A549 (cell line): ENCODE data around the gene HEXD. TPM values are rescaled to one million over a fixed set of nuclear protein-coding genes. Genes with fewer than 3 reads are reported as not detected.
A peak's percentile ranks its signal among the peaks of the same experiment; 100 is the strongest.

Experiments
- ATAC-seq, 2 experiments: fragments of 200-7000 bp in 1 of 2; fragments of >200 bp in 1 of 2; cut with Nextera tagmentation in 1 of 2; cut with Tn5 transposase in 1 of 2; 3 replicates each; pipeline versions ENCODE4 v1.8.0 to v1.9.1; 2018 to 2020; ENCODE audit warnings: mild to moderate bottlenecking in 1 of 2, moderate library complexity in 1 of 2
- CTCF ChIA-PET: fragments of 300-600 bp; sonication (Branson Sonifier 250); formaldehyde crosslinking; extraction: SDS; loops from one replicate; lab custom pipeline; 2021; ENCODE audit warnings: antibody characterized with exemption, inconsistent platforms; lab: Yijun Ruan, JAX
- POLR2A ChIA-PET: fragments of 350-600 bp; formaldehyde crosslinking; extraction: SDS; loops from one replicate; lab custom pipeline; 2021; ENCODE audit warnings: antibody characterized with exemption, inconsistent platforms; lab: Yijun Ruan, JAX
- DNase-seq, 2 experiments: peaks; one replicate each; pipeline versions ENCODE4 v3.0.0 to v3.0.0-alpha.2; 2011 to 2016; ENCODE audit warnings: low read depth in 1 of 2, low spot score in 1 of 2
- FAIRE-seq: peaks from 2 replicates; lab custom pipeline; 2011; peaks lifted over from hg19 to GRCh38; lab: Jason Lieb, UNC
- H3K27ac ChIP-seq, 2 experiments: fragments of >200 bp; sonication (Bioruptor Twin); formaldehyde crosslinking; 3 replicates each; pipeline ENCODE4 v1.5.1; 2016 to 2017
- H3K4me1 ChIP-seq: fragments of >200 bp; sonication (Bioruptor Twin); formaldehyde crosslinking; 3 replicates; pipeline ENCODE4 v1.6.1; 2016
- H3K4me2 ChIP-seq: fragments of >200 bp; sonication (Bioruptor Twin); formaldehyde crosslinking; 3 replicates; pipeline ENCODE4 v1.6.1; 2016
- H3K4me3 ChIP-seq: fragments of >200 bp; sonication (Bioruptor Twin); formaldehyde crosslinking; 3 replicates; pipeline ENCODE4 v1.5.1; 2016
- H3K9me3 ChIP-seq: fragments of >200 bp; sonication (Bioruptor Twin); formaldehyde crosslinking; 3 replicates; pipeline ENCODE4 v1.6.1; 2016
- BHLHE40 ChIP-seq: IDR thresholded peaks from 2 replicates; pipeline ENCODE4 v1.6.1; 2012; ENCODE audit warnings: low read depth, low read length, inconsistent platforms
- CEBPB ChIP-seq, 2 experiments: fragments of >200 bp in 1 of 2; sonication (Bioruptor Twin) in 1 of 2; formaldehyde crosslinking in 1 of 2; IDR thresholded peaks; 2 replicates each; pipeline ENCODE4 v1.6.1; 2012 to 2016
- CHD2 ChIP-seq: fragments of 150-350 bp; IDR thresholded peaks from 2 replicates; pipeline ENCODE4 v1.6.1; 2014; ENCODE audit warnings: low read length; ENCODE audit not compliant: partially characterized antibody
- CHD4 ChIP-seq: fragments of 200-600 bp; sonication (generic); IDR thresholded peaks from 2 replicates; pipeline ENCODE4 v1.6.1; 2016; ENCODE audit warnings: antibody characterized with exemption, mild to moderate bottlenecking, borderline replicate concordance
- E2F6 ChIP-seq: IDR thresholded peaks from 2 replicates; pipeline ENCODE4 v1.6.1; 2012; ENCODE audit warnings: low read depth, borderline replicate concordance
- EHMT2 ChIP-seq: fragments of 200-600 bp; sonication (generic); IDR thresholded peaks from 2 replicates; pipeline ENCODE4 v1.6.1; 2016; ENCODE audit warnings: antibody characterized with exemption, low read depth, mild to moderate bottlenecking, moderate library complexity
- EP300 ChIP-seq, 2 experiments: fragments of >200 bp; sonication (Bioruptor Twin); formaldehyde crosslinking; IDR thresholded peaks; 2 replicates in 1 of 2; 3 replicates in 1 of 2; pipeline ENCODE4 v1.6.1; 2016 to 2017
- FOSL2 ChIP-seq, 2 experiments: fragments of 450-650 bp in 1 of 2; fragments of >200 bp in 1 of 2; sonication (Bioruptor Twin) in 1 of 2; formaldehyde crosslinking; IDR thresholded peaks; 2 replicates each; pipeline versions ENCODE4 v1.5.0 to v1.6.1; 2016 to 2020; ENCODE audit warnings: mild to moderate bottlenecking in 1 of 2, moderate library complexity in 1 of 2
- HEYL ChIP-seq: fragments of 250-450 bp; sonication (Bioruptor Pico); IDR thresholded peaks from 2 replicates; pipeline ENCODE4 v1.8.0; 2021; ENCODE audit warnings: mild to moderate bottlenecking, moderate library complexity
- HOXB13 ChIP-seq: fragments of 250-450 bp; sonication (Bioruptor Pico); IDR thresholded peaks from 2 replicates; pipeline ENCODE4 v1.5.0; 2020; ENCODE audit warnings: low read depth, mild to moderate bottlenecking, moderate library complexity
- HOXB5 ChIP-seq: fragments of 250-450 bp; sonication (Bioruptor Pico); IDR thresholded peaks from 2 replicates; pipeline ENCODE4 v1.5.0; 2020; ENCODE audit warnings: mild to moderate bottlenecking, moderate library complexity
- JUN ChIP-seq, 2 experiments: fragments of >200 bp; sonication (Bioruptor Twin); formaldehyde crosslinking; IDR thresholded peaks; 2 replicates in 1 of 2; 3 replicates in 1 of 2; pipeline ENCODE4 v1.6.1; 2016 to 2017
- KDM5A ChIP-seq: fragments of 200-600 bp; sonication (generic); IDR thresholded peaks from 2 replicates; pipeline ENCODE4 v1.6.1; 2016; ENCODE audit warnings: antibody characterized with exemption, mild to moderate bottlenecking
- MAFK ChIP-seq: fragments of 450-650 bp; IDR thresholded peaks from 2 replicates; pipeline ENCODE4 v1.6.1; 2014; ENCODE audit not compliant: partially characterized antibody
- MAZ ChIP-seq: fragments of 150-350 bp; IDR thresholded peaks from 2 replicates; pipeline ENCODE4 v1.6.1; 2014; ENCODE audit warnings: antibody characterized with exemption, low read depth, low read length, borderline replicate concordance
- MYC ChIP-seq: IDR thresholded peaks from 2 replicates; pipeline ENCODE4 v1.6.1; 2012; ENCODE audit warnings: mild to moderate bottlenecking, inconsistent platforms, low read length, improper control_type of control experiment, borderline replicate concordance
- NFE2L2 ChIP-seq: fragments of 150-350 bp; conservative IDR thresholded peaks from 2 replicates; pipeline ENCODE4 v1.6.1; 2014; ENCODE audit warnings: low read length
- NPAS2 ChIP-seq: fragments of 250-450 bp; sonication (Bioruptor Pico); IDR thresholded peaks from 2 replicates; pipeline ENCODE4 v1.8.0; 2022; ENCODE audit warnings: mild to moderate bottlenecking, moderate library complexity, borderline replicate concordance
- NR3C1 ChIP-seq: fragments of >200 bp; sonication (Bioruptor Twin); formaldehyde crosslinking; IDR thresholded peaks from 3 replicates; pipeline ENCODE4 v1.6.1; 2017
- POLR2AphosphoS2 ChIP-seq: conservative IDR thresholded peaks from 2 replicates; pipeline ENCODE4 v1.6.1; 2012; ENCODE audit warnings: low read length, improper control_type of control experiment, inconsistent platforms
- RAD21 ChIP-seq, 2 experiments: fragments of >200 bp in 1 of 2; sonication (Bioruptor Twin) in 1 of 2; formaldehyde crosslinking in 1 of 2; IDR thresholded peaks in 1 of 2; conservative IDR thresholded peaks in 1 of 2; 2 replicates in 1 of 2; 3 replicates in 1 of 2; pipeline ENCODE4 v1.6.1; 2012 to 2018; ENCODE audit warnings: inconsistent platforms in 1 of 2
- RARB ChIP-seq: fragments of 250-450 bp; sonication (Bioruptor Pico); IDR thresholded peaks from 2 replicates; pipeline ENCODE4 v1.8.0; 2021; ENCODE audit warnings: mild to moderate bottlenecking, moderate library complexity
- RNF2 ChIP-seq: fragments of 200-600 bp; sonication (generic); IDR thresholded peaks from 2 replicates; pipeline ENCODE4 v1.6.1; 2016; ENCODE audit warnings: low read depth, mild to moderate bottlenecking, antibody characterized with exemption, moderate library complexity, borderline replicate concordance
- TFCP2L1 ChIP-seq: fragments of 250-450 bp; sonication (Bioruptor Pico); IDR thresholded peaks from 2 replicates; pipeline ENCODE4 v1.5.0; 2021; ENCODE audit warnings: mild to moderate bottlenecking
- ZNF302 ChIP-seq: fragments of 250-450 bp; sonication (Bioruptor Pico); IDR thresholded peaks from 2 replicates; pipeline ENCODE4 v1.9.0; 2021; ENCODE audit warnings: inconsistent platforms, mild to moderate bottlenecking, moderate library complexity
- ZSCAN20 ChIP-seq: fragments of 250-450 bp; sonication (Bioruptor Pico); IDR thresholded peaks from 2 replicates; pipeline ENCODE4 v1.8.0; 2022; ENCODE audit warnings: mild to moderate bottlenecking, moderate library complexity
- WGBS: methylation state at CpG from one replicate; pipeline ENCODE4 v1.1.6; 2017; ENCODE audit errors: missing lambda C conversion rate; 5-methylcytosine and 5-hydroxymethylcytosine counted together
- polyA plus RNA-seq, 4 experiments: library from polyadenylated mRNA; depleted of rRNA in 3 of 4; stranded (reverse); fragments of >200 nt; fragmentation: RNase III in 1 of 4; extraction: RNeasy Plus Mini Kit Qiagen cat#74134 plus additional on column Dnase treatment in 1 of 4; gene quantifications; 2 replicates in 3 of 4; 3 replicates in 1 of 4; pipeline ENCODE4 v1.2.3, GENCODE V29; 2011 to 2017
- TF ChIP-seq, protein P1 (sequence below): fragments of >200 bp; sonication (Bioruptor Twin); formaldehyde crosslinking; IDR thresholded peaks from 2 replicates; pipeline ENCODE4 v1.6.1; 2016
- TF ChIP-seq, protein P2 (sequence below): IDR thresholded peaks from 2 replicates; pipeline ENCODE4 v1.6.1; 2012
- TF ChIP-seq, protein P3 (sequence below): fragments of >200 bp; sonication (Bioruptor Twin); formaldehyde crosslinking; IDR thresholded peaks from 3 replicates; pipeline ENCODE4 v1.6.1; 2016

The HEXD gene
- polyA plus RNA-seq, 2 of the 4 experiments (the other 2 are of a cell fraction), result 18.0 to 19.5 TPM

GRCh38 chr17:82415786-82416185 lies 2.4 kb upstream of the HEXD start:
- Histone ChIP-seq H3K4me2 (no peak overlapping the region), H3K4me1 (peaks cover 11% of the 10 kb centered on the region; the same call in 2 of the 3 replicates), H3K9me3 (no peaks in the 10 kb centered on the region), H3K4me3 (no peak overlapping the region), H3K27ac (no peak overlapping the region)
- 83% methylated on average over 9 of the region's 9 CpGs for WGBS
- no peak for ATAC-seq
- CTCF ChIA-PET, result interaction anchor here (0.7 to 3.7 kb wide), 13 partner anchors 10 to 180 kb away, joined by 3 to 25 read pairs (median 5); no protein-coding TSS in a partner anchor
- no peak for DNase-seq
- POLR2A ChIA-PET, result no interaction called here
- no peak for FAIRE-seq
- TF ChIP-seq CHD4 (no peak), RNF2 (no peak), MYC (no peak), NPAS2 (CRISPR knock-in tag) (no peak), MAZ (no peak), MAFK (no peak), TFCP2L1 (CRISPR knock-in tag) (no peak), ZSCAN20 (CRISPR knock-in tag) (no peak)

DNA sequence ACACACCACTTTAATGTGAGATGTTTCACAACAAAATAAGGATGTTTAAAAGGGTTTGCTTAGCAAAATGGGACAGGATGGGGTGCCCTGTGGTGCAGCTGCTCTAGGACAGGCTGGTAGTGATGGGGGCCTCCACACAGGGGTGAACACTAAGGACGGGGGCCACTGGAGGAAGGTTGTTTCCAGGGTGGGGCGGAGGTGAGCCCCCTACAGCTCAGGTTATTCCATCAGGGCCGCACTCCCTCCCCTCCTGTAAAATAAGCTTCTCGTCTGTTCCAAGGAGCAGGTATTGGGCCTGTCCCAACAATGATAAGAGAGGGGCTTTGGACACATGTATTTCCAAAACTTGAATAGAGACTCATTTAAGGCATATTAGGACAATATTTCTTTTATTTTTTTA lies 1.9 kb upstream of the HEXD start:
- no peak overlapping the region for H3K4me2 ChIP-seq
- FAIRE-seq (no peak), DNase-seq (no peak), ATAC-seq (no peak)
- no peak overlapping the region for H3K4me3 ChIP-seq
- CTCF ChIA-PET, result interaction anchor here (0.7 to 3.7 kb wide), 9 partner anchors 11 to 180 kb away, joined by 3 to 21 read pairs (median 5); no protein-coding TSS in a partner anchor
- H3K9me3 ChIP-seq, result no peaks in the 10 kb centered on the region
- TF ChIP-seq HOXB5 (no peak), EHMT2 (no peak), NR3C1 (no peak), CEBPB (IDR thresholded peaks at IDR 0.05) (no peak), HEYL (no peak), RAD21 (conservative IDR thresholded peaks at IDR 0.05 in 1 of 2, IDR thresholded peaks at IDR 0.05 in 1 of 2) (no peak), HOXB13 (no peak), CHD2 (no peak), EP300 (IDR thresholded peaks at IDR 0.05) (no peak), NPAS2 (CRISPR knock-in tag) (no peak), NFE2L2 (no peak)
- TF ChIP-seq, all 56 proteins: peak for 0
- WGBS, result 90% methylated on average over 4 of the region's 4 CpGs
- H3K4me1 ChIP-seq, result peaks cover 11% of the 10 kb centered on the region; the same call in 2 of the 3 replicates
- no peak overlapping the region for H3K27ac ChIP-seq
- POLR2A ChIA-PET, result no interaction called here

GRCh38 chr17:82416771-82417170 lies 1.4 kb upstream of the HEXD start:
- DNase-seq (peak in 1 of 2 experiments; percentile 57), ATAC-seq (no peak), FAIRE-seq (no peak)
- peaks cover 11% of the 10 kb centered on the region; the same call in 2 of the 3 replicates for H3K4me1 ChIP-seq
- no peak overlapping the region for H3K4me3 ChIP-seq
- ChIA-PET POLR2A (interaction anchor here (0.7 kb wide), 1 partner anchor 24 kb away, joined by 3 read pairs; no protein-coding TSS in a partner anchor), CTCF (interaction anchor here (1.0 to 3.7 kb wide), 7 partner anchors 11 to 181 kb away, joined by 3 to 21 read pairs (median 6); no protein-coding TSS in a partner anchor)
- no peak overlapping the region for H3K27ac ChIP-seq
- H3K4me2 ChIP-seq, result no peak overlapping the region
- no peaks in the 10 kb centered on the region for H3K9me3 ChIP-seq
- TF ChIP-seq BHLHE40 (no peak), ZNF302 (CRISPR knock-in tag) (no peak), JUN (IDR thresholded peaks at IDR 0.05) (no peak), RNF2 (no peak), E2F6 (no peak), FOSL2 (IDR thresholded peaks at IDR 0.05) (no peak), FOSL2 (CRISPR knock-in tag; IDR thresholded peaks at IDR 0.05) (no peak), HOXB5 (no peak), KDM5A (no peak), RARB (CRISPR knock-in tag) (no peak), TFCP2L1 (CRISPR knock-in tag) (no peak), ZSCAN20 (CRISPR knock-in tag) (no peak), POLR2AphosphoS2 (no peak), CEBPB (IDR thresholded peaks at IDR 0.05) (no peak), NFE2L2 (no peak)
- TF ChIP-seq, protein P1, sequence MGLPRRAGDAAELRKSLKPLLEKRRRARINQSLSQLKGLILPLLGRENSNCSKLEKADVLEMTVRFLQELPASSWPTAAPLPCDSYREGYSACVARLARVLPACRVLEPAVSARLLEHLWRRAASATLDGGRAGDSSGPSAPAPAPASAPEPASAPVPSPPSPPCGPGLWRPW, result no peak
- TF ChIP-seq, protein P2, sequence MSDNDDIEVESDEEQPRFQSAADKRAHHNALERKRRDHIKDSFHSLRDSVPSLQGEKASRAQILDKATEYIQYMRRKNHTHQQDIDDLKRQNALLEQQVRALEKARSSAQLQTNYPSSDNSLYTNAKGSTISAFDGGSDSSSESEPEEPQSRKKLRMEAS, result no peak
- TF ChIP-seq, protein P3, sequence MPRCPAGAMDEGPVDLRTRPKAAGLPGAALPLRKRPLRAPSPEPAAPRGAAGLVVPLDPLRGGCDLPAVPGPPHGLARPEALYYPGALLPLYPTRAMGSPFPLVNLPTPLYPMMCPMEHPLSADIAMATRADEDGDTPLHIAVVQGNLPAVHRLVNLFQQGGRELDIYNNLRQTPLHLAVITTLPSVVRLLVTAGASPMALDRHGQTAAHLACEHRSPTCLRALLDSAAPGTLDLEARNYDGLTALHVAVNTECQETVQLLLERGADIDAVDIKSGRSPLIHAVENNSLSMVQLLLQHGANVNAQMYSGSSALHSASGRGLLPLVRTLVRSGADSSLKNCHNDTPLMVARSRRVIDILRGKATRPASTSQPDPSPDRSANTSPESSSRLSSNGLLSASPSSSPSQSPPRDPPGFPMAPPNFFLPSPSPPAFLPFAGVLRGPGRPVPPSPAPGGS, result no peak
- WGBS, result 75% methylated on average over 6 of the region's 6 CpGs
